ENCODE measurements around the gene NRBF2. TPM values are rescaled to one million over a fixed set of nuclear protein-coding genes. Genes with fewer than 3 reads are reported as not detected.

NRBF2 gene
- total RNA-seq, 1 donor from 2014 or later, result 8.9 TPM

DNA sequence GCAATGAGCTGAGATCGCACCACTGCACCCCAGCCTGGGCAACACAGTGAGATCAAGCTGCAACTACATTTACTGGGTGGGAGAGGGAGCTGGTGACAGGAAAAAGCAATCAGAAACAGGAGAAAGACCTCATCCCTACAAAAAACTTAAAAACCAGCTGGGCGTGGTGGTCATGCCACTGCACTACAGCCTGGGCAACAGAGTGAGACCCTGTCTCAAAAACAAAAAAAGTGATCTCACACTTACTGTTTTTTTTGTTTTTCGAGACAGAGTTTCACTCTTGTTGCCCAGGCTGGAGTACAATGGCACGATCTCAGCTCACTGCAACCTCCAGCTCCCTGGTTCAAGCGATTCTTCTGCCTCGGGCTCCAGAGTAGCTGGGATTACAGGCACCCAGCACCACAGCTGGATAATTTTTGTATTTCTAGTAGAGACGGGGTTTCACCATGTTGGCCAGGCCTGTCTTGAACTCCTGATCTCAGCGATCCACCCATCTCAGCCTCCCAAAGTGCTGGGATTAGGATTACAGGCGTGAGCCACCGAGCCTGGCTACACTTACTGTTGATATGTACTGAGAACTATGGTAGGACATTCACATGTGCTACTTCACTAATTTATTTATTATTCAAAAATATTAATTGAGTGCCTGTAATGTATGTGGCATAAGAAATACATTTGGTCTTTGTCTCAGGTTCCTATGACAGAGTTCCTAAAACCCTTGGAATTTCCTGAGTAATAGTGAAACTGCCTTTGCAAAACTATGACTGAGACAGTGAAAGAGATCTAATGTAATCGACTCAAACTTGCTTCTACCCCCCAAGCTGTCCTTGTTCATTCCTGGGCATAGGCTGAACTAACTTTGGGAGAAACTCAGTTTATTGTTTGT, 27.7 kb upstream of the NRBF2 start:
- DNase-seq, result no peak
- Histone ChIP-seq H3K36me3 (no peaks in the 10 kb centered on the region), H3K27ac (replicated peaks) (peak overlapping the region; percentile 45), H3K9me3 (replicated peaks) (no peaks in the 10 kb centered on the region), H3K27me3 (ENCODE audit: low read depth) (no peaks in the 10 kb centered on the region), H3K4me1 (peaks cover 10% of the 10 kb centered on the region), H3K4me3 (no peak overlapping the region)
- TF ChIP-seq, protein P1, sequence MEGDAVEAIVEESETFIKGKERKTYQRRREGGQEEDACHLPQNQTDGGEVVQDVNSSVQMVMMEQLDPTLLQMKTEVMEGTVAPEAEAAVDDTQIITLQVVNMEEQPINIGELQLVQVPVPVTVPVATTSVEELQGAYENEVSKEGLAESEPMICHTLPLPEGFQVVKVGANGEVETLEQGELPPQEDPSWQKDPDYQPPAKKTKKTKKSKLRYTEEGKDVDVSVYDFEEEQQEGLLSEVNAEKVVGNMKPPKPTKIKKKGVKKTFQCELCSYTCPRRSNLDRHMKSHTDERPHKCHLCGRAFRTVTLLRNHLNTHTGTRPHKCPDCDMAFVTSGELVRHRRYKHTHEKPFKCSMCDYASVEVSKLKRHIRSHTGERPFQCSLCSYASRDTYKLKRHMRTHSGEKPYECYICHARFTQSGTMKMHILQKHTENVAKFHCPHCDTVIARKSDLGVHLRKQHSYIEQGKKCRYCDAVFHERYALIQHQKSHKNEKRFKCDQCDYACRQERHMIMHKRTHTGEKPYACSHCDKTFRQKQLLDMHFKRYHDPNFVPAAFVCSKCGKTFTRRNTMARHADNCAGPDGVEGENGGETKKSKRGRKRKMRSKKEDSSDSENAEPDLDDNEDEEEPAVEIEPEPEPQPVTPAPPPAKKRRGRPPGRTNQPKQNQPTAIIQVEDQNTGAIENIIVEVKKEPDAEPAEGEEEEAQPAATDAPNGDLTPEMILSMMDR (IDR thresholded peaks at IDR 0.05; ENCODE audit: borderline replicate concordance), result no peak
- intact Hi-C loops (cut with micrococcal nuclease), result no loop called here

- Histone ChIP-seq H3K9me3 (replicated peaks) (no peaks in the 10 kb centered on the region), H3K36me3 (no peaks in the 10 kb centered on the region), H3K4me3 (peak overlapping the region; percentile 11), H3K27me3 (ENCODE audit: low read depth) (no peaks in the 10 kb centered on the region), H3K27ac (replicated peaks) (peak overlapping the region; percentile 45), H3K4me1 (peaks cover 10% of the 10 kb centered on the region)
- TF ChIP-seq, protein P1 (IDR thresholded peaks at IDR 0.05; ENCODE audit: borderline replicate concordance), result no peak
- intact Hi-C loops (cut with micrococcal nuclease), result no loop called here
- peak; percentile 51 for DNase-seq
Observed at GRCh38 chr10:63106111-63106755, 26.9 kb upstream of the NRBF2 start.

DNA sequence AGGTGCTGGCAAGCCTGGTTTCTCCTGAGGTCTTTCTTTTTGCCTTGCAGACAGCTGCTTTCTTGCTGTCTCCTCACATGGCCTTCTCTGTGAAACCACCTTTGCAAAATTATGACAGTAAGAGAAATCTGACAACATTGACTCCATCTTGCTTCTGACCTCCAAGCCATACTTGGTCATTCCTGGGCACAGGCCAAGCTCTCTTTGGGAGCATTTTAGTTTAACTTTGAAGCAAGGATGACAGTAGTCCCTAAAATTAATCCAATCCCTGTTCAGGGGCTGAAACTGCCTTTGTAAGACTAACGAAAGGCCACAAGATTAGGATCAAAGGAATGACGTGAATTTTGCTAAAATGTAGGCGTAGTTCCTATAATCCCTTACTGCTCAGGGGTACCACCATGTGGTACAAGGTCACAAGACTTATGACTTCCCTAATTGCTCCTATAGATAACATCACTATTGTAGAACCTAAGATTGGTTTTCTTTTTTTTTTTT, 25.1 kb upstream of the NRBF2 start:
- no peaks in the 10 kb centered on the region for H3K9me3 ChIP-seq (replicated peaks)
- no peaks in the 10 kb centered on the region for H3K36me3 ChIP-seq
- no peak for DNase-seq
- no peaks in the 10 kb centered on the region for H3K27me3 ChIP-seq (ENCODE audit: low read depth)
- intact Hi-C loops (cut with micrococcal nuclease), result no loop called here
- peaks cover 10% of the 10 kb centered on the region for H3K4me1 ChIP-seq
- H3K4me3 ChIP-seq, result no peak overlapping the region
- TF ChIP-seq, protein P1 (IDR thresholded peaks at IDR 0.05; ENCODE audit: borderline replicate concordance), result no peak
- no peak overlapping the region for H3K27ac ChIP-seq (replicated peaks)

DNA sequence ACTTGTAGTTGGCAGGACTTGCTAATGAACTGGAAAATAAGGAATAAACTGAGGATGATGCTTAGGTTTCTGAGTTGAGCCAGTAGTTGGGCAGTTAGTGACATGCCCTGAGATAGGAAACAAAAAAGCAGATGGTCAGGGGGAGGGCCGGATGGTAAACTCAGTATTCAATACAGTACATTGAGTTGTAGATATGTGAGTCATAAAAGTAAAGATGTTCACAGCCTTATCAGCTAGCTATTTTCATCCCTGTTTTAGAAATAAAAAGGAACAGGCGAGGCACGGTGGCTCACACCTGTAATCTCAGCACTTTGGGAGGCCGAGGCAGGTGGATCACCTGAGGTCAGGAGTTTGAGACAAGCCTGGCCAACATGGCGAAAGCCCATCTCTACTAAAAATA, 22.2 kb upstream of the NRBF2 start:
- H3K4me3 ChIP-seq, result no peak overlapping the region
- no peak for DNase-seq
- TF ChIP-seq, protein P1 (IDR thresholded peaks at IDR 0.05; ENCODE audit: borderline replicate concordance), result no peak
- H3K27me3 ChIP-seq (ENCODE audit: low read depth), result no peaks in the 10 kb centered on the region
- peaks cover 27% of the 10 kb centered on the region for H3K4me1 ChIP-seq
- intact Hi-C loops (cut with micrococcal nuclease), result no loop called here
- H3K36me3 ChIP-seq, result no peaks in the 10 kb centered on the region
- H3K27ac ChIP-seq (replicated peaks), result no peak overlapping the region
- H3K9me3 ChIP-seq (replicated peaks), result no peaks in the 10 kb centered on the region

DNA sequence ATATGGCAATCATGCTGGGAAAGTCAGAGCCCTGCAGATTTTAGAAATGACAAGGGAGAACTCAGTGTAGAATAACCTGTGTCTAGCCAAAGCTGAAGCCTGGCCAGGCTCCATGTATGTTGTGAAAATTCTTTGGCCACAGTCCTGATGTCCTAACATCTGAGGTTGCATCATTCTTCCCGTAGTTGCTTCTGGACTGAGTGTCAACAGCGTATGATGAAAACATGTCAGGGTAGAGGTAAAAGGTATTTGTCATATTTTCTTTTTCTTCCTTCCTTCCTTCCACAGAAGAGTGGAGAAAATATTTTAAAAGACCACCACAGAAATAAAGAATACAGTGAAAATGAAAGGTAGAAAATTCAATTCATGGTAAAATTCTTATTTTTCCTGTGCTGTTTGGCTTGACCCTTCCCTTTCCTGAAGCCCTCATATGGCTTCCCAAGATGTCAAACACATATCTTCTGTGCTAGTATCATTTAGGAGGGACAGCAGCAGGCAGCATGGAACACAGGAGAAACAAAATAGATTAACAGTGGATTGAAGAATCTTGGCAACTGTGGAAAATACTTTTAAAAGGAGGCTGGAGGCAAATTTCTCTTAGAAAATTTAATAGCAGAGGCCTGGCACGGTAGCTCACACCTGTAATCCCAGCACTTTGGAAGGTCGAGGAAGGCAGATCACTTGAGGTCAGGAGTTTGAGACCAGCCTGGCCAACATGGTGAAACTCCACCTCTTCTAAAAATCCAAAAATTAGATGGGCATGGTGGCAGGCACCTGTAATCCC, 18.9 kb upstream of the NRBF2 start:
- no peaks in the 10 kb centered on the region for H3K36me3 ChIP-seq
- intact Hi-C loops (cut with micrococcal nuclease), result no loop called here
- TF ChIP-seq, protein P1 (IDR thresholded peaks at IDR 0.05; ENCODE audit: borderline replicate concordance), result no peak
- DNase-seq, result peak; percentile 72
- H3K27ac ChIP-seq (replicated peaks), result peak overlapping the region; percentile 81
- H3K27me3 ChIP-seq (ENCODE audit: low read depth), result no peaks in the 10 kb centered on the region
- H3K9me3 ChIP-seq (replicated peaks), result no peaks in the 10 kb centered on the region
- H3K4me1 ChIP-seq, result peaks cover 27% of the 10 kb centered on the region
- H3K4me3 ChIP-seq, result no peak overlapping the region

Data from left ventricle myocardium inferior (tissue), 1 donor.